ENCODE results near the gene CROCC2.

CROCC2 gene

GRCh38 chr2:240916571-240917008 lies 10.5 kb downstream of the CROCC2 start (continued):
- no peak for TF ChIP-seq ZNF121 (tag by site-specific recombination; IDR thresholded peaks at IDR 0.05)

DNA sequence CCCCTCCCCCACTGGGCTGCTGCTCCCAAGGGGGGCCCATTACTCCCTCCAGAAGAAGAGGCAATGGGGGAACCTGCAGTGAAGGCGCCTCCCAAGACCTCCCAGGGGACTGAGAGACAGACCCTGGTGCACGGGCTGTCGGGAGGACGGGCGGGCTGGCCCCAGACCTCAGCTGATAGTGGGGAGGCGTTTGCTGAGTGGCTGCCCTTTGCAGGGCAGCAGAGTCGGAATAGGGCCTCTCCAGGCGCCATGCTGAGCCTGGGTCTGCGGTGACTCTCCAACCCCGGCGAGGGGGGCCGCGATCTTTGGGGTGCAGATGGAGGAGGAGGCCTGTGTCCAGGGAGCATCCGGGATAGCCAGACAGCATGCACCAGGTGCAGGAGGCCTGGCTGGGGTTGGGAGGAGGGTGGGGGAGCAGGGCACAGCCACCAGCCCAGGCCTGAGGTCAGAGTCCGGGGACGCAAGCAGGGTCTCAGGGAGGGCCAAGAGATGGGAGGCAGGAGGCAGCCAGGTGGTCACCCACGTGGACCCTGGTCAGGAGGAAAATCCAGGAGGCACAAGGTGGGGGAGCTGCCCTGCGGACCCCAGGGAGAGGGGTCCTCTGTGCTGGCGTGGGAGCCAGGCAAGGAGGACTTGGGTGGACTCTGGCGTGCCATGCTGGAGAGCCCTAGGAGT lies 11.0 kb downstream of the CROCC2 start:
- Histone ChIP-seq H3K9me3 (ENCODE audit: control insufficient read depth, insufficient read depth, low read depth, low read length) (no peaks in the 10 kb centered on the region), H3K36me3 (ENCODE audit: control insufficient read depth in 2 of 2, insufficient read depth in 1 of 2, low read length in 2 of 2) (no peaks in the 10 kb centered on the region), H3K27ac (ENCODE audit: extremely low read depth, low read depth, low read length) (no peak overlapping the region), H3K4me3 (ENCODE audit: low read depth, low read length) (no peak overlapping the region), H3K4me1 (ENCODE audit: control insufficient read depth, insufficient read depth, low read length) (0 out of 2 replicates have a peak, but pooled peaks cover 2% of the 10 kb centered on the region)
- TF ChIP-seq KLF9 (tag by site-specific recombination; IDR thresholded peaks at IDR 0.05; ENCODE audit: low read depth) (0 out of 2 replicates have a peak, but pooled peaks have one; percentile 0), ZNF747 (tag by site-specific recombination; IDR thresholded peaks at IDR 0.05) (no peak), GLIS2 (tag by site-specific recombination; IDR thresholded peaks at IDR 0.05) (0 out of 2 replicates have a peak, but pooled peaks have one; percentile 23), WT1 (tag by site-specific recombination; IDR thresholded peaks at IDR 0.05) (0 out of 2 replicates have a peak, but pooled peaks have one; percentile 23), ZNF140 (tag by site-specific recombination; IDR thresholded peaks at IDR 0.05) (no peak), ZNF830 (tag by site-specific recombination; IDR thresholded peaks at IDR 0.05; ENCODE audit: low read depth) (no peak), ZNF423 (tag by site-specific recombination; IDR thresholded peaks at IDR 0.05) (0 out of 2 replicates have a peak, but pooled peaks have one; percentile 5), ZNF629 (tag by site-specific recombination; IDR thresholded peaks at IDR 0.05) (no peak), ZNF548 (tag by site-specific recombination; IDR thresholded peaks at IDR 0.05) (no peak)
- CTCF ChIA-PET: interaction anchor here (1.0 kb wide), 1 partner anchor 93 kb away, joined by 3 read pairs; no protein-coding TSS in a partner anchor
- POLR2A ChIA-PET: no interaction called here

- 0 out of 2 replicates have a peak, but pooled peaks cover 2% of the 10 kb centered on the region for H3K4me1 ChIP-seq (ENCODE audit: control insufficient read depth, insufficient read depth, low read length)
- no peaks in the 10 kb centered on the region for H3K9me3 ChIP-seq (ENCODE audit: control insufficient read depth, insufficient read depth, low read depth, low read length)
- no peaks in the 10 kb centered on the region for H3K36me3 ChIP-seq (ENCODE audit: control insufficient read depth in 2 of 2, insufficient read depth in 1 of 2, low read length in 2 of 2)
- POLR2A ChIA-PET: no interaction called here
- no peak overlapping the region for H3K4me3 ChIP-seq (ENCODE audit: low read depth, low read length)
- H3K27ac ChIP-seq (ENCODE audit: extremely low read depth, low read depth, low read length): no peak overlapping the region
- CTCF ChIA-PET: no interaction called here
- no peak for TF ChIP-seq ZIC2 (tag by site-specific recombination; IDR thresholded peaks at IDR 0.05)
- no peak for TF ChIP-seq ZNF423 (tag by site-specific recombination; IDR thresholded peaks at IDR 0.05)
- no peak for TF ChIP-seq ZNF391 (tag by site-specific recombination; IDR thresholded peaks at IDR 0.05; ENCODE audit: borderline replicate concordance, low read depth)
- no peak for TF ChIP-seq ZNF169 (tag by site-specific recombination; IDR thresholded peaks at IDR 0.05)
- no peak for TF ChIP-seq ZNF48 (tag by site-specific recombination; IDR thresholded peaks at IDR 0.05)
These were observed 11.6 kb downstream of the CROCC2 start for GRCh38 chr2:240917684-240918257.

GRCh38 chr2:240918258-240919091 lies 12.3 kb downstream of the CROCC2 start:
- ChIA-PET POLR2A (no interaction called here), CTCF (no interaction called here)
- Histone ChIP-seq H3K4me3 (ENCODE audit: low read depth, low read length) (no peak overlapping the region), H3K27ac (ENCODE audit: extremely low read depth, low read depth, low read length) (no peak overlapping the region), H3K9me3 (ENCODE audit: control insufficient read depth, insufficient read depth, low read depth, low read length) (no peaks in the 10 kb centered on the region), H3K36me3 (ENCODE audit: control insufficient read depth in 2 of 2, insufficient read depth in 1 of 2, low read length in 2 of 2) (no peaks in the 10 kb centered on the region), H3K4me1 (ENCODE audit: control insufficient read depth, insufficient read depth, low read length) (0 out of 2 replicates have a peak, but pooled peaks cover 2% of the 10 kb centered on the region)
- TF ChIP-seq ZNF366 (tag by site-specific recombination; conservative IDR thresholded peaks at IDR 0.05): no peak
- TF ChIP-seq, protein P1, sequence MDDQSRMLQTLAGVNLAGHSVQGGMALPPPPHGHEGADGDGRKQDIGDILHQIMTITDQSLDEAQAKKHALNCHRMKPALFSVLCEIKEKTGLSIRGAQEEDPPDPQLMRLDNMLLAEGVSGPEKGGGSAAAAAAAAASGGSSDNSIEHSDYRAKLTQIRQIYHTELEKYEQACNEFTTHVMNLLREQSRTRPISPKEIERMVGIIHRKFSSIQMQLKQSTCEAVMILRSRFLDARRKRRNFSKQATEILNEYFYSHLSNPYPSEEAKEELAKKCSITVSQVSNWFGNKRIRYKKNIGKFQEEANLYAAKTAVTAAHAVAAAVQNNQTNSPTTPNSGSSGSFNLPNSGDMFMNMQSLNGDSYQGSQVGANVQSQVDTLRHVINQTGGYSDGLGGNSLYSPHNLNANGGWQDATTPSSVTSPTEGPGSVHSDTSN (CRISPR knock-in tag; IDR thresholded peaks at IDR 0.05): no peak
- no peak for TF ChIP-seq ZNF791 (tag by site-specific recombination; IDR thresholded peaks at IDR 0.05)
- no peak for TF ChIP-seq ZNF202 (tag by site-specific recombination; IDR thresholded peaks at IDR 0.05; ENCODE audit: borderline replicate concordance)
- TF ChIP-seq WT1 (tag by site-specific recombination; IDR thresholded peaks at IDR 0.05): no peak
- TF ChIP-seq ZBTB1 (tag by site-specific recombination; IDR thresholded peaks at IDR 0.05): no peak
- no peak for TF ChIP-seq KLF8 (tag by site-specific recombination; IDR thresholded peaks at IDR 0.05)
- TF ChIP-seq ZNF112 (tag by site-specific recombination; IDR thresholded peaks at IDR 0.05): no peak
- TF ChIP-seq, protein P2, sequence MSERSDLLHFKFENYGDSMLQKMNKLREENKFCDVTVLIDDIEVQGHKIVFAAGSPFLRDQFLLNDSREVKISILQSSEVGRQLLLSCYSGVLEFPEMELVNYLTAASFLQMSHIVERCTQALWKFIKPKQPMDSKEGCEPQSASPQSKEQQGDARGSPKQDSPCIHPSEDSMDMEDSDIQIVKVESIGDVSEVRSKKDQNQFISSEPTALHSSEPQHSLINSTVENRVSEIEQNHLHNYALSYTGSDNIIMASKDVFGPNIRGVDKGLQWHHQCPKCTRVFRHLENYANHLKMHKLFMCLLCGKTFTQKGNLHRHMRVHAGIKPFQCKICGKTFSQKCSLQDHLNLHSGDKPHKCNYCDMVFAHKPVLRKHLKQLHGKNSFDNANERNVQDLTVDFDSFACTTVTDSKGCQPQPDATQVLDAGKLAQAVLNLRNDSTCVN (tag by site-specific recombination; optimal IDR thresholded peaks at IDR 0.05): no peak
- TF ChIP-seq KLF9 (tag by site-specific recombination; IDR thresholded peaks at IDR 0.05; ENCODE audit: low read depth): no peak
- no peak for TF ChIP-seq ZNF426 (tag by site-specific recombination; IDR thresholded peaks at IDR 0.05)
- TF ChIP-seq ZNF324 (tag by site-specific recombination; IDR thresholded peaks at IDR 0.05): no peak
- no peak for TF ChIP-seq ZNF521 (tag by site-specific recombination; IDR thresholded peaks at IDR 0.05)
